Measurements from ENCODE around the gene WDR88. TPM values are rescaled to one million over a fixed set of nuclear protein-coding genes. Genes with fewer than 3 reads are reported as not detected.
"Not testable (repeated sequence)": the region's sequence is repeated elsewhere in the genome, so short reads cannot be mapped to it uniquely, and the experiment has no call there.

The WDR88 gene
- total and polyA plus RNA-seq, 2 experiments from 2014 or later = not detected

- Histone ChIP-seq H3K4me3 (no peak overlapping the region), H3K4me2 (no peak overlapping the region), H2AFZ (no peak overlapping the region), H3K4me1 (ENCODE audit: insufficient read depth) (no peaks in the 10 kb centered on the region), H3K27me3 (ENCODE audit: insufficient read depth) (peaks cover 28% of the 10 kb centered on the region), H3F3A (replicated peaks; ENCODE audit: low read depth) (no peaks in the 10 kb centered on the region), H3K9me2 (ENCODE audit: insufficient read depth) (no peaks in the 10 kb centered on the region), H4K20me1 (replicated peaks; ENCODE audit: insufficient read depth) (no peaks in the 10 kb centered on the region), H3K27ac (ENCODE audit: low read depth) (no peak overlapping the region), H3K36me3 (ENCODE audit: insufficient read depth) (no peaks in the 10 kb centered on the region), H3K79me2 (replicated peaks; ENCODE audit: insufficient read depth) (no peaks in the 10 kb centered on the region)
- Mint-ChIP-seq H3K9me3 (no peaks in the 10 kb centered on the region), H3K4me3 (no peak overlapping the region), H3K27ac (no peak overlapping the region), H3K36me3 (ENCODE audit: low read depth) (no peaks in the 10 kb centered on the region), H3K27me3 (ENCODE audit: insufficient read depth, low read depth, poor library complexity) (peaks cover 34% of the 10 kb centered on the region), H3K4me1 (peaks cover 6% of the 10 kb centered on the region)
- DNase-seq (ENCODE audit: low spot score) (no peak), ATAC-seq (no peak)
- no peak for TF ChIP-seq ZNF114 (CRISPR knock-in tag; IDR thresholded peaks at IDR 0.05)
- TF ChIP-seq NANOG (IDR thresholded peaks at IDR 0.05; ENCODE audit: borderline replicate concordance) = no peak
- no peak for TF ChIP-seq EZH2 (IDR thresholded peaks at IDR 0.05; ENCODE audit: low read depth, unreplicated experiment)
- no peak for TF ChIP-seq POLR2AphosphoS5 (IDR thresholded peaks at IDR 0.05; ENCODE audit: low read depth)
- TF ChIP-seq CREB1 (CRISPR knock-in tag; IDR thresholded peaks at IDR 0.05; ENCODE audit: low read depth) = no peak
Observed at GRCh38 chr19:33221638-33222037, 89.7 kb downstream of the WDR88 start.

- not testable (repeated sequence) for H3K9me3 Mint-ChIP-seq; H3K4me1 Mint-ChIP-seq; H3F3A ChIP-seq (replicated peaks; ENCODE audit: low read depth); H3K27ac ChIP-seq (ENCODE audit: low read depth); H3K79me2 ChIP-seq (replicated peaks; ENCODE audit: insufficient read depth); H3K4me3 ChIP-seq; H3K36me3 ChIP-seq (ENCODE audit: insufficient read depth); H3K9me2 ChIP-seq (ENCODE audit: insufficient read depth); H3K36me3 Mint-ChIP-seq (ENCODE audit: low read depth); H3K27ac Mint-ChIP-seq; H2AFZ ChIP-seq; H3K4me1 ChIP-seq (ENCODE audit: insufficient read depth); H4K20me1 ChIP-seq (replicated peaks; ENCODE audit: insufficient read depth); H3K4me2 ChIP-seq; H3K4me3 Mint-ChIP-seq; ATAC-seq; DNase-seq (ENCODE audit: low spot score)
- H3K27me3 Mint-ChIP-seq (ENCODE audit: insufficient read depth, low read depth, poor library complexity) = peaks cover 38% of the 10 kb centered on the region
- peaks cover 31% of the 10 kb centered on the region for H3K27me3 ChIP-seq (ENCODE audit: insufficient read depth)
Observed at GRCh38 chr19:33222255-33222654, 90.3 kb downstream of the WDR88 start.

- peak overlapping the region; percentile 93; the same call in 1 of the 2 replicates for H2AFZ ChIP-seq
- peaks cover 42% of the 10 kb centered on the region for H3K27me3 ChIP-seq (ENCODE audit: insufficient read depth)
Observed at GRCh38 chr19:33224694-33225457, 93.0 kb downstream of the WDR88 start.

More at GRCh38 chr19:33224694-33225457, 93.0 kb downstream of the WDR88 start:
- peaks cover 44% of the 10 kb centered on the region for H3K27me3 Mint-ChIP-seq (ENCODE audit: insufficient read depth, low read depth, poor library complexity)
- no peak; the same call in 2 of the 3 replicates for ATAC-seq
- H3K79me2 ChIP-seq (replicated peaks; ENCODE audit: insufficient read depth) = no peaks in the 10 kb centered on the region
- no peak overlapping the region for H3K27ac Mint-ChIP-seq
- peaks cover 4% of the 10 kb centered on the region; the same call in 1 of the 2 replicates for H3F3A ChIP-seq (replicated peaks; ENCODE audit: low read depth)
- peak overlapping the region; percentile 70 for H3K4me3 Mint-ChIP-seq
- TF ChIP-seq EZH2 (IDR thresholded peaks at IDR 0.05; ENCODE audit: low read depth, unreplicated experiment) = peak; percentile 38
- no peak for TF ChIP-seq ZNF114 (CRISPR knock-in tag; IDR thresholded peaks at IDR 0.05)
- H3K9me2 ChIP-seq (ENCODE audit: insufficient read depth) = no peaks in the 10 kb centered on the region
- no peak overlapping the region for H3K27ac ChIP-seq (ENCODE audit: low read depth)
- no peaks in the 10 kb centered on the region for H3K36me3 ChIP-seq (ENCODE audit: insufficient read depth)
- 0 out of 2 replicates have a peak, but pooled peaks cover 4% of the 10 kb centered on the region for H3K4me1 ChIP-seq (ENCODE audit: insufficient read depth)
- H3K4me1 Mint-ChIP-seq = peaks cover 9% of the 10 kb centered on the region
- H4K20me1 ChIP-seq (replicated peaks; ENCODE audit: insufficient read depth) = no peaks in the 10 kb centered on the region
- peak overlapping the region; percentile 66 for H3K4me3 ChIP-seq
- H3K9me3 Mint-ChIP-seq = peaks cover 24% of the 10 kb centered on the region
- H3K36me3 Mint-ChIP-seq (ENCODE audit: low read depth) = peaks cover 16% of the 10 kb centered on the region
- DNase-seq (ENCODE audit: low spot score) = peak; percentile 42
- peak overlapping the region; percentile 84 for H3K4me2 ChIP-seq

Other genes starting within 250 kb of the WDR88 start
- 13.4 and 17.7 TPM in 2 replicates for gene CEP89, start 160.2 kb upstream of the WDR88 start, total RNA-seq (2014; rRNA removed; shearing (Covaris generic))
- 16.6 and 17.5 TPM in 2 replicates for gene CEP89, start 160.2 kb upstream of the WDR88 start, polyA plus RNA-seq (2016; fragmentation: Nextera tagmentation; extraction: Ambion mirVana)
- gene FAAP24, start 159.9 kb upstream of the WDR88 start, total RNA-seq (2014; rRNA removed; shearing (Covaris generic)) = 1.6 and 3.2 TPM in 2 replicates
- gene FAAP24, start 159.9 kb upstream of the WDR88 start, polyA plus RNA-seq (2016; fragmentation: Nextera tagmentation; extraction: Ambion mirVana) = 2.9 and 3.1 TPM in 2 replicates
- 28.8 and 29.6 TPM in 2 replicates for gene RHPN2, start 67.2 kb upstream of the WDR88 start, total RNA-seq (2014; rRNA removed; shearing (Covaris generic))
- 14.2 and 15.7 TPM in 2 replicates for gene RHPN2, start 67.2 kb upstream of the WDR88 start, polyA plus RNA-seq (2016; fragmentation: Nextera tagmentation; extraction: Ambion mirVana)
- gene GPATCH1, start 50.9 kb upstream of the WDR88 start, total RNA-seq (2014; rRNA removed; shearing (Covaris generic)) = 8.1 and 13.6 TPM in 2 replicates
- gene GPATCH1, start 50.9 kb upstream of the WDR88 start, polyA plus RNA-seq (2016; fragmentation: Nextera tagmentation; extraction: Ambion mirVana) = 11.5 and 12.0 TPM in 2 replicates
- gene LRP3, start 62.2 kb downstream of the WDR88 start, total RNA-seq (2014; rRNA removed; shearing (Covaris generic)) = 43.1 and 62.7 TPM in 2 replicates
- 3.5 and 4.3 TPM in 2 replicates for gene LRP3, start 62.2 kb downstream of the WDR88 start, polyA plus RNA-seq (2016; fragmentation: Nextera tagmentation; extraction: Ambion mirVana)
- 2.6 and 6.3 TPM in 2 replicates for gene SLC7A10, start 93.7 kb downstream of the WDR88 start, total RNA-seq (2014; rRNA removed; shearing (Covaris generic))
- 2.5 and 3.3 TPM in 2 replicates for gene SLC7A10, start 93.7 kb downstream of the WDR88 start, polyA plus RNA-seq (2016; fragmentation: Nextera tagmentation; extraction: Ambion mirVana)
- 2.6 and 5.0 TPM in 2 replicates for gene CEBPA, start 170.4 kb downstream of the WDR88 start, total RNA-seq (2014; rRNA removed; shearing (Covaris generic))
- 0.50 and 1.2 TPM in 2 replicates for gene CEBPA, start 170.4 kb downstream of the WDR88 start, polyA plus RNA-seq (2016; fragmentation: Nextera tagmentation; extraction: Ambion mirVana)
- 45.1 and 50.2 TPM in 2 replicates for gene CEBPG, start 241.6 kb downstream of the WDR88 start, total RNA-seq (2014; rRNA removed; shearing (Covaris generic))
- gene CEBPG, start 241.6 kb downstream of the WDR88 start, polyA plus RNA-seq (2016; fragmentation: Nextera tagmentation; extraction: Ambion mirVana) = 20.9 and 25.9 TPM in 2 replicates